ENCODE data around the gene ATP10A.
"Not testable (repeated sequence)": the region's sequence is repeated elsewhere in the genome, so short reads cannot be mapped to it uniquely, and the experiment has no call there.

Gene ATP10A

GRCh38 chr15:25670621-25671020, 192.5 kb downstream of the ATP10A start:
- no peak for DNase-seq

GRCh38 chr15:25670025-25670554, 193.0 kb downstream of the ATP10A start:
- peak; percentile 4 for DNase-seq

- DNase-seq: no peak
These were observed 194.2 kb downstream of the ATP10A start for GRCh38 chr15:25668901-25669300.

DNA sequence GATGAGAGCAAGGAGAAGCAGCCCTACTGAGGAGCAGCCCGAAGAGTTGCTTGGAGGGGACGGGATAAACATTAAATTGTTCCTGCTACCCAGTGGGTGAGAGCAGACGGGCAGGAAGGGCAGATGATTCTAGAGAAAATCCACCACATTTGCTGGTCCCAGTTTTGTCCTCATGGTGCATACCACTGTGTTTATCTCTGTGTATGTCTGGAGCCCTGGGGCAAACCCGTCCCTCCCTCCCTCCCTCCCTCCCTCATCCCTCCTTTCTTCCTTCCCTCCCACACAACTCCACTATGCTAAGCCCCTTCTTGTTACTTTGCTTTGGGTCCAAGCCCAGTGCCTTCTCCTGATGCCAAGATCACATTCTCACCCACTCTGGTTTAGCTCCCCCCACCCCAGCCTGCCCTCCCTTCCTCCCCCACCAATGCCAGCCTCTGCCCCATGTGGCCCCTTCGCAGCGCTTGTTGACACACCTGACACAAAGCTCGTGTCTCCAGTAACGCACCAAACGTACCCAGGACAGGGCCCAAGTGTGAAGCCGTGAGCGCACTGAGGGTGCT, 194.8 kb downstream of the ATP10A start:
- DNase-seq: no peak

DNA sequence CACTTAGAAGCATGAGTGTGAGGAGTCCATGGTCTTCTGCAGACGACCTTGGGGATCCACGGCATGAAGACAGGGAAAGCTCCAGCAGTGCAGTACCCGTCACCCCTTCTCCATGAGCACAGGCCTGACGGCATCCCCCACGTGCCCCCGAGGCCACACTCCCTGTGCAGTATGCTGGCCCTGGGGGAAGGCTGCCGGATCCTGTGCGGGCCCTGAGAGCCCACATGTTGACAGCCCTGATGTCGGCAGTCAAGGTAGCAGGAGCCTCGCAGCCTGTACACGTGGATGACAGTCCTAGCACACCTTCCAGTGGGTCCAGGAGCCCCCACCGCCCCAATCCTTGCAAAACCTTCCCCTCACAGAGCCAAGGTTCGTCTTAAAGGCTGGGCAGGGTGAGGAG, 195.3 kb downstream of the ATP10A start:
- DNase-seq: no peak

DNA sequence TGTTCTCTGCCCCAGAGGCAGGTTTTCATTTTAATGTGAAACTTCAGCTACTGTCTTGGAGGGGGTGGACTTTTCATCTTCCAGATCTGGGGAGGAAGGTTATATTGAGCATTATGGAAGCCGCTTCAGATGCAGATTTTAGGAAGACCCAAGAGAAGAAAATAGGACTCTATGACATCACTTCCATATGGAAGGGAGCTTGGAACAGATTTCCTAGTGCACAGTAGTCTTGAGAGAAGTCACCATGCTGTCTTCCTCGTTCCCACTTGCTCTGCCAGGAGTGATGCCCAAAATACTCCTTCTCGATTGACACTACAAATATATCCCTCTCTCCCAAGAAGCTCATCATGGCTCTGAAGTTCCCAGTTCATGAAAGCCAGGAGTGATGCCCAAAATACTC, 197.2 kb downstream of the ATP10A start:
- no peak for DNase-seq

- no peak for DNase-seq
These were observed 198.4 kb downstream of the ATP10A start for GRCh38 chr15:25664761-25665160.

- DNase-seq: no peak
These were observed 199.6 kb downstream of the ATP10A start for GRCh38 chr15:25663515-25663914.

- no peak for DNase-seq
These were observed 201.2 kb downstream of the ATP10A start for GRCh38 chr15:25661898-25662297.

DNA sequence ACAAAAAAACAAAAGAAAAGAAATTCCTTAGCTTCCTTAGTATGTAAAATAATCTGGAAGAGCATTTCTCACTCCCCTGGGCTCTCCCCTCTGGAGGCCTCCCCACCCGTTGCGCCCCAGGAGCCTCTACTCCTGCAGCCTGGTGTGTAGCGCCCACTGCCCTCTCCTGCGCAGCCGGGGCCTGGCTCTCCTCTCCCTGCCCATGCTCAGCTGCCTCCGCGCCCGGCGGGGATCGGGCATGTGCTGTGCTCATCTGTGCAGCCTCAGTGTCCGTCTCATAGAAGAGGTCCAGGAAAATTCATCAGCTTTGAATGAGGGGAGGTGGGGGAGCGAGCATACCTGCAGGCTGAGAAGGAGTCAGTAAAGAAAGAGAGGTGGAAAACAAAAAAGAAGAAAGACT, 203.9 kb downstream of the ATP10A start:
- no peak for DNase-seq

- DNase-seq: no peak
These were observed 204.6 kb downstream of the ATP10A start for GRCh38 chr15:25658560-25658959.

DNA sequence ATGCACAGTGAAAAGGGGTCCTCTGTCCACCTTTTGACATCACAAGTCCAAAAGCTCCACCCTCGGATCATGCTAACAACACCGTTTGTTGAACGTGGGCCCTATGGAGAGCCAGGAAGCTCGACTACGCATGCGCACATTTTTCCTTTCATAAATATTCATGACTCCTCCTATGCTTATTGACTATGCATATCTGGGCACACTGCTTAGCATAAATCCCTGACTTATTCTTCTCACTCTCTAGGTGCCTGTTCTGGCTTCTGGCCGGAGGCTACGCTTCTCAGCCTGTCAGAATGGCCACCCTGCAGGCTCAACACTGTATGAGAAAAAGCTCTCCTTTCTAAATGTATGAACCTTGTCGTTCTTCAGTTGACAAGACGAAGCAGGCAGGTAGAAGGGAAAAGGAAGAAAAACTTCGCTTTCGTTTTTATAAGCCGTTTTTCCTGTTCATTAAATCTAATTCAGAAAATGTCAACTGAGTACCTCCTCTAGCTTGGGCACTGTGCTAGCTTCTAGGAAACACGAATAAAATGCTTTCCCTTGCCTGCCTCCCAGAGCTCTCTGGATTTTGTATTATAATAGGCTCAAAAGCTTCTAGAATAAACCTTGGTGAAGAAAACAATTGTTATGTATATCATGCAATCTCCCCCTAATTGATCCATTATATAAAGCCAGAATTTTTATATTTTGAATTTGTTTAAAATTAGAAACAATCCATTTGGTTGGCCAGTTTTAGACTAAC, 207.7 kb downstream of the ATP10A start:
- no peak for DNase-seq

- no peak for DNase-seq
These were observed 209.8 kb downstream of the ATP10A start for GRCh38 chr15:25653371-25653770.

DNA sequence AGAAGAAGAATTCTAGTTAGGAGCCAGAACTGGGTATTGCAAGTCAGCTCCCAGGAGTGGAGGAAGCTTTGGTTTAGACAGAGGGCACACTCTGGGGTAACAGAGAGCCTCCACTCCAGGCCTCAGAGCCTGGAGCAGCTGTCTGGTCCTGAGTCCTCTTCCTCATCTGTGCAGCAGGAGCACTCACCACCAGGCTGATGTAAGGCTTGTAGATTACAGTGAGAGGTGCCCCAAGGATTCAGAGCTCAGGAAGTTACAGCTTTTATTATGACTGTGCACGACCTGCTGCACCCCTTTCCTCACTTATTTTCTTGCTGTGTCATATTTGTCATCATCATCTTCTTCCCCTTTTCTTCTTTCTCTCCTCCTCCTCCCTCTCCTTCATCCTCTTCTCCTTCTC, 210.4 kb downstream of the ATP10A start:
- no peak for DNase-seq

DNA sequence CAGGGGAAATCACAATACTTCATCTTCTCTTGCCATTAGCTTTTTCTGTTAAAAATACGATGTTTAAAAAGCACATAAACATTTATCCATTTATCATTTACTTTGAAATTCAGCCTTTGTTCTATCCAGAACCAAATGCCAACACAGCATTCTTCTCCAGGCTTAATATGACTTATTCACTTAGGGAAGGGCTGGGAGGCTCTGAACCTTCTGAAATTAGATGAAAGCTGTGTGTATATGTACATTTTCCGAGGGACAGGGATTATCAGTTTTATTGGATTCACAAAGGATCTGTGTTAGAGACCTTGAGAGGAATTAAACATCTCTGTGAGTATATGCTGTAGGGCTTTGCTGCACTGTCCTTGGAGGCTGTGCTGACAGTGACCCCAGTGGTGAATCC, 213.7 kb downstream of the ATP10A start:
- no peak for DNase-seq

GRCh38 chr15:25643120-25643519, 220.0 kb downstream of the ATP10A start:
- DNase-seq: no peak

DNA sequence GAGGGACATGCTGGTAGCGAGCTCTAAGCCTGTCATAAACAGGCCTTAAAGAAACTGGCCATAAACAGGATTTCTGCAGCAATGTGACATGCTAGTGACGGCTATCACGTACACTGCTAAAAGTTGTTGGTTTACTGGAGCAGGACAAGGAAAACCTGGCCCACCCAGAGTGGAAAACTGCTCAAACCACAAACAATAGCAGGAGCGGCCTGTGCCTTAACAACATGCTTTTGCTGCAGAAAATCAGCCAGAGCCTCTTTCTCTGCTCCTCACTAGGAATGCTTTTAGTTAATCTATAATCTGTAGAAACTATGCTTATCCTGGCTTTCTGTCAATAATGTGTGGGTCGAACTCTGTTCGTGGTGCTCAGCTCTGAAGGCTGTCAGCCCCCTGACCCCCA, 221.4 kb downstream of the ATP10A start:
- no peak for DNase-seq

GRCh38 chr15:25641361-25641760, 221.8 kb downstream of the ATP10A start:
- no peak for DNase-seq

GRCh38 chr15:25640959-25641358, 222.2 kb downstream of the ATP10A start:
- DNase-seq: not testable (repeated sequence)

- DNase-seq: no peak
These were observed 222.7 kb downstream of the ATP10A start for GRCh38 chr15:25640381-25640780.

GRCh38 chr15:25636486-25636885, 226.6 kb downstream of the ATP10A start:
- DNase-seq: not testable (repeated sequence)

DNA sequence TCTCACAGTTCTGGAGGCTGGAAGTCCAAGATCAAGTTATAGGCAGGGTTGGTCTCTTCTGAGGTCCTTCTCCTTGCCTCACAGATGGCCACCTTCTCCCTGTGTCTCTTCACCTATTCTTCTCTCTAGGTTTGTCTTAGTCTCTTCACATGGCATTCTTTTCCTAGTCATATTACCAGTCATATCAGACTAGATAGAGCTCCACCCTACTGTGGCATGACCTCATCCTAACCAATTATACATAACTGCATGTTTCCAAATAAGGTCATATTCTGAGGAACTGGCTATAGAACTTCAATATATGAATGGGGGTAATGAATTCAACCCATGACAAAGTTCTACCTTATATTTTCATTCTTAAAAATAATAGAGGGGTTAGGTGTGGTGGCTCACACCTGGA, 227.9 kb downstream of the ATP10A start:
- no peak for DNase-seq

DNA sequence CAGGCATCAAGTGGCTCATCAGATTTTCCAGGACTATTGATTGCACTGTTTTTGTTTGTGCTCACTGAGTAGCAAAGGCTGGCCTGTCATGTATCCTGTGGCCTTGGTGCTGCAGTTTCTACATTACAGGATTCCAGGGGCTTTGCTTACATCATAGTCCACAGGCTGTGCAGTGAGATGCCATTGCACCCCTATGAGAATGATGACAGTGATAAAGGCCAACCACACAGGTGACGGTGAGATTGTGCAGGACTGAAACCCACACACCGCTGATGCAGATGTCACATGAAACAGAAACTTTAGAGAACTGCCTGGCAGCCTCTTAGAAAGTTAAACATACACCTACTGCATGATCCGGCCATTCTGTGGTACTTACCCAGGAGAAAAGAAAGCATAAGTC, 229.3 kb downstream of the ATP10A start:
- no peak for DNase-seq

DNA sequence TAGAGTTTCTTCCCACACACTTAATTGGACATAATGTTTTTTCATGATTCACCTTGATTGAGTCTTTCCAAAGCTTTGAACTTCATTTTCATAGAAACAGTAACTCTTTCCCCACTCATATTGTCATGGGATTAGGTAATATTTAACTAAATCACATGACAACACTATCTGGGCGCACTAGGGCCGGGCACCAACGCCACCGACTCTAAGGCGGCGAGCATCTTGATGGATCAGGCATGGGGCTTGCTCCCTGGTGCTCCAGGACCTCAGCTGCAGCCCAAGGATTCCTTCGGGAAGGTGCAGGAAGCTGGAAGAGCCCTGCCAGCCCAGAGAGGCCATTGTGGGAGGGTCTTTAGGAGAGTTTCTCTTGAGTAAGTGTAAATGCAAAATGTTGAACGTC, 231.2 kb downstream of the ATP10A start:
- DNase-seq: no peak

All from inflammatory macrophage treated with lipopolysaccharide for 4 hours (primary cell).